K562 (cell line): Measurements from ENCODE around the gene WWTR1. TPM values are rescaled to one million over a fixed set of nuclear protein-coding genes. Genes with fewer than 3 reads are reported as not detected.

ENCODE experiments used
- ATAC-seq: fragments of 200-7000 bp; cut with Tn5 transposase; 3 replicates; pipeline ENCODE4 v1.9.1; 2020; ENCODE audit warnings: moderate library complexity
- BruUV-seq: library from RNA; stranded (reverse); fragments of 400-500 nt; replicated peaks from 2 replicates; lab custom pipeline; 2021; lab: Mats Ljungman, UMichigan
- CTCF ChIA-PET: fragments of 300-600 bp; formaldehyde crosslinking; extraction: SDS; loops from one replicate; lab custom pipeline; 2021; ENCODE audit warnings: low intra/inter-chr PET ratio; lab: Yijun Ruan, JAX
- POLR2A ChIA-PET: fragments of 300-600, 350-650 bp; sonication (Branson Sonifier 250); formaldehyde crosslinking; extraction: SDS; loops from one replicate; lab custom pipeline; 2021; ENCODE audit warnings: antibody characterized with exemption, inconsistent platforms; lab: Yijun Ruan, JAX
- DNase-seq, 4 experiments: peaks; one replicate each; pipeline versions ENCODE4 v3.0.0 to v3.0.0-alpha.2; 2011 to 2018; ENCODE audit warnings: low spot score in 3 of 4, mixed read lengths in 3 of 4; ENCODE audit errors: extremely low read depth in 1 of 4
- FAIRE-seq: peaks from 2 replicates; lab custom pipeline; 2011; peaks lifted over from hg19 to GRCh38; lab: Jason Lieb, UNC
- H2AFZ ChIP-seq: 2 replicates; pipeline ENCODE4 v1.6.0; 2011; ENCODE audit warnings: low read depth, low read length, control low read depth, inconsistent platforms
- H3K27ac ChIP-seq: fragments of 200-600 bp; 3 replicates; pipeline ENCODE4 v1.8.0; 2011; ENCODE audit warnings: low read depth, mild to moderate bottlenecking, control low read depth, inconsistent platforms, low read length, moderate library complexity, mixed read lengths; ENCODE audit errors: extremely low read depth
- H3K27me3 ChIP-seq, 2 experiments: fragments of 300-600 bp in 1 of 2; 2 replicates in 1 of 2; 3 replicates in 1 of 2; pipeline versions ENCODE4 v1.6.0 to v1.8.0; 2011; ENCODE audit warnings: inconsistent platforms in 2 of 2, low read length in 2 of 2, mild to moderate bottlenecking in 1 of 2, mixed read lengths in 1 of 2, moderate library complexity in 1 of 2; ENCODE audit not compliant: control insufficient read depth in 2 of 2, insufficient read depth in 2 of 2
- H3K36me3 ChIP-seq: fragments of 300-600 bp; 3 replicates; pipeline ENCODE4 v1.8.0; 2011; ENCODE audit warnings: mild to moderate bottlenecking, low read length, inconsistent platforms; ENCODE audit not compliant: control insufficient read depth, insufficient read depth
- H3K4me1 ChIP-seq, 2 experiments: fragments of 200-600 bp in 1 of 2; replicated peaks in 1 of 2; 2 replicates in 1 of 2; 3 replicates in 1 of 2; pipeline versions ENCODE4 v1.5.1 to v1.8.0; 2011; ENCODE audit warnings: inconsistent platforms in 2 of 2, low read length in 2 of 2, mild to moderate bottlenecking in 1 of 2, mixed read lengths in 1 of 2, moderate library complexity in 1 of 2; ENCODE audit not compliant: control insufficient read depth in 2 of 2, insufficient read depth in 2 of 2
- H3K4me2 ChIP-seq: 2 replicates; pipeline ENCODE4 v1.6.1; 2011; ENCODE audit warnings: low read length, control low read depth, inconsistent platforms, mixed read lengths; ENCODE audit not compliant: insufficient read depth
- H3K4me3 ChIP-seq: fragments of 200-600 bp; sonication (generic), shearing (Covaris generic); 2 replicates; pipeline ENCODE4 v1.5.1; 2016; ENCODE audit warnings: control low read depth, inconsistent platforms
- H3K79me2 ChIP-seq: fragments of 200-600 bp; 3 replicates; pipeline ENCODE4 v1.8.0; 2011; ENCODE audit warnings: low read length, inconsistent platforms; ENCODE audit not compliant: control insufficient read depth, insufficient read depth
- H3K9ac ChIP-seq, 2 experiments: 2 replicates each; pipeline versions ENCODE4 v1.6.0 to v1.6.1; 2011; ENCODE audit warnings: low read depth in 2 of 2, low read length in 2 of 2, control low read depth in 1 of 2, inconsistent platforms in 1 of 2, mild to moderate bottlenecking in 1 of 2, mixed read lengths in 1 of 2; ENCODE audit not compliant: insufficient read depth in 1 of 2
- H3K9me1 ChIP-seq: one replicate; pipeline ENCODE4 v1.6.0; 2011; ENCODE audit warnings: inconsistent platforms, mild to moderate bottlenecking, low read length, moderate library complexity; ENCODE audit not compliant: control insufficient read depth, insufficient read depth
- H3K9me3 ChIP-seq: replicated peaks from 2 replicates; pipeline ENCODE4 v1.5.1; 2011; ENCODE audit warnings: low read depth, low read length, inconsistent platforms; ENCODE audit not compliant: control insufficient read depth, insufficient read depth
- H4K20me1 ChIP-seq: replicated peaks from 2 replicates; pipeline ENCODE4 v1.6.1; 2011; ENCODE audit warnings: low read length, inconsistent platforms, mixed read lengths; ENCODE audit not compliant: control insufficient read depth, insufficient read depth
- ARNT ChIP-seq, 2 experiments: fragments of 450-650 bp; IDR thresholded peaks; 2 replicates each; pipeline ENCODE4 v1.6.1; 2016; ENCODE audit warnings: mild to moderate bottlenecking in 1 of 2
- BRCA1 ChIP-seq, 2 experiments: fragments of 450-650 bp in 1 of 2; sonication (generic) in 1 of 2; formaldehyde crosslinking in 1 of 2; IDR thresholded peaks; 2 replicates each; pipeline versions ENCODE4 v1.5.0 to v1.6.1; 2017 to 2020; ENCODE audit warnings: mild to moderate bottlenecking in 1 of 2, missing genetic modification reagents in 1 of 2
- BRD9 ChIP-seq: fragments of 450-650 bp; IDR thresholded peaks from 2 replicates; pipeline ENCODE4 v1.6.1; 2018; ENCODE audit warnings: low read depth; ENCODE audit not compliant: partially characterized antibody
- ESRRB ChIP-seq: fragments of 250-450 bp; sonication (Bioruptor Pico); IDR thresholded peaks from 2 replicates; pipeline ENCODE4 v1.5.0; 2020; ENCODE audit warnings: mild to moderate bottlenecking, moderate library complexity, borderline replicate concordance
- FOSL1 ChIP-seq: fragments of 200-800 bp; sonication (Bioruptor generic); conservative IDR thresholded peaks from 2 replicates; pipeline ENCODE4 v1.6.1; 2016; ENCODE audit warnings: missing genetic modification characterization, missing compliant biosample characterization
- L3MBTL2 ChIP-seq: fragments of 450-650 bp; IDR thresholded peaks from 2 replicates; pipeline ENCODE4 v1.6.1; 2016; ENCODE audit warnings: mild to moderate bottlenecking, moderate library complexity
- MCM5 ChIP-seq: fragments of 450-650 bp; IDR thresholded peaks from 2 replicates; pipeline ENCODE4 v1.6.1; 2016; ENCODE audit warnings: low read depth
- MYNN ChIP-seq, 2 experiments: sonication (generic); formaldehyde crosslinking in 1 of 2; IDR thresholded peaks; 2 replicates each; pipeline versions ENCODE4 v1.5.0 to v1.6.1; 2016 to 2020; ENCODE audit warnings: antibody characterized with exemption in 1 of 2, missing genetic modification reagents in 1 of 2
- POLR3G ChIP-seq: IDR thresholded peaks from 2 replicates; pipeline ENCODE4 v1.6.1; 2011; ENCODE audit not compliant: insufficient read length, insufficient replicate concordance; ENCODE audit errors: extremely low read depth
- PYGO2 ChIP-seq: fragments of 450-650 bp; IDR thresholded peaks from 2 replicates; pipeline ENCODE4 v1.6.1; 2016; ENCODE audit warnings: mild to moderate bottlenecking, missing genetic modification characterization, moderate library complexity, missing compliant biosample characterization
- SIRT6 ChIP-seq: IDR thresholded peaks from one replicate; pipeline ENCODE4 v1.6.1; 2012; ENCODE audit warnings: low read depth, mild to moderate bottlenecking, control low read depth, inconsistent platforms, low read length, moderate library complexity
- SRSF9 ChIP-seq: fragments of 200-400 bp; formaldehyde crosslinking; IDR thresholded peaks from 2 replicates; pipeline ENCODE4 v1.6.1; 2017; ENCODE audit warnings: low read depth, low read length, borderline replicate concordance
- ZNF445 ChIP-seq: fragments of 250-450 bp; sonication (Bioruptor Pico); IDR thresholded peaks from 2 replicates; pipeline ENCODE4 v1.4.0; 2020; ENCODE audit warnings: low read depth, mild to moderate bottlenecking, moderate library complexity
- ZNF589 ChIP-seq: fragments of 200-800 bp; sonication (Bioruptor generic); IDR thresholded peaks from 2 replicates; pipeline ENCODE4 v1.6.1; 2016; ENCODE audit warnings: low read depth, missing genetic modification characterization, missing compliant biosample characterization
- WGBS: fragments of 100-300 bp; shearing (Covaris generic); methylation state at CpG from one replicate; pipeline ENCODE4 v1.1.6; 2016; ENCODE audit warnings: low coverage, mixed read lengths; ENCODE audit not compliant: insufficient coverage; ENCODE audit errors: missing lambda C conversion rate; 5-methylcytosine and 5-hydroxymethylcytosine counted together
- in situ Hi-C: fragments of 300-500 bp; cut with MboI; formaldehyde crosslinking; loops from 4 replicates; pipeline ENCODE4 v1.15.0; 2018; ENCODE audit warnings: inconsistent platforms, mixed read lengths
- intact Hi-C: fragments of 100-400 bp; cut with micrococcal nuclease; formaldehyde crosslinking; loops from 2 replicates; pipeline ENCODE4 v1.14.2; 2022
- polyA plus RNA-seq, 8 experiments: library from polyadenylated mRNA; depleted of rRNA in 4 of 8; stranded (reverse) in 5 of 8; unstranded in 3 of 8; fragments of >200 nt; fragmentation: Nextera tagmentation in 2 of 8; fragmentation: Illumina TruSeq in 1 of 8; extraction: Ambion mirVana in 2 of 8; extraction: Trizol in 1 of 8; gene quantifications; 2 replicates each; pipeline versions ENCODE4 v1.2.1 to v1.2.3, GENCODE V29; 2011 to 2014; ENCODE audit warnings: inconsistent platforms in 1 of 8, missing spikeins in 1 of 8
- total RNA-seq, 7 experiments: library from RNA; depleted of rRNA in 6 of 7; stranded (reverse); fragments of >200 nt in 6 of 7; fragmentation: Illumina TruSeq in 2 of 7; extraction: Trizol in 2 of 7; gene quantifications; 2 replicates each; pipeline versions ENCODE4 v1.2.1 to v1.2.3, GENCODE V29; 2011 to 2021; ENCODE audit warnings: low replicate concordance in 1 of 7
- TF ChIP-seq, protein P1 (sequence below): fragments of 250-450 bp; sonication (Bioruptor Pico); IDR thresholded peaks from 2 replicates; pipeline ENCODE4 v1.9.0; 2021; ENCODE audit warnings: mild to moderate bottlenecking
- TF ChIP-seq, protein P2 (sequence below), 2 experiments: fragments of 150-350 bp in 1 of 2; IDR thresholded peaks; 2 replicates each; pipeline ENCODE4 v1.6.1; 2012 to 2016; ENCODE audit warnings: low read depth in 2 of 2, low read length in 2 of 2, mild to moderate bottlenecking in 1 of 2, moderate library complexity in 1 of 2

The WWTR1 gene
- total and polyA plus RNA-seq, 9 of the 15 experiments (the other 6 are each of a cell fraction or from before 2014, with no cell fraction given) = 0.04 to 1.5 (median 0.60) TPM

DNA sequence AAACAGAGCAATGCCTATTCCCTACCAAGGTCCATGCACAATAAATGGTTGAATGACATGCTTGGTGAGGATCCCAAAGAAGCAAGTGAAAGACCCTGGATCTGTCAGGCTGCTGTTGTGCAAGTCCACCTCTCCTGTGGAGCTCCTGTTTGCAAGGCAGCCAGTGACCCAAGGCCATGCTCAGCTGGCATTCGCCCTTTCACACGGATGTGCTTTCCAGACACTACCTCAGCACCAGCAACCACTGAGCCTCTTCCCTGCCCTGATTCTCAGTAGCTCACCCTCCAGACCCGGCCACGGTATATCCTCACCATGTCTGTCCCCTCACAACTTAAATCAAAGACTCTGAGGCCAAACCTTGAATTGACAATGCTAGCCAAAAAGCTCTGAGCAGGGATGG, 23.3 kb downstream of the WWTR1 start:
- TF ChIP-seq ESRRB (CRISPR knock-in tag) (no peak), BRCA1 (IDR thresholded peaks at IDR 0.05) (no peak), BRCA1 (CRISPR knock-in tag; IDR thresholded peaks at IDR 0.05) (no peak), FOSL1 (tag) (no peak), ZNF445 (no peak), ARNT (IDR thresholded peaks at IDR 0.05) (no peak), SRSF9 (no peak), ZNF589 (CRISPR knock-in tag) (no peak), MCM5 (no peak), MYNN (IDR thresholded peaks at IDR 0.05) (no peak), MYNN (CRISPR knock-in tag; IDR thresholded peaks at IDR 0.05) (no peak), PYGO2 (tag) (no peak), L3MBTL2 (no peak), SIRT6 (no peak), POLR3G (no peak), BRD9 (no peak)
- TF ChIP-seq, protein P1, sequence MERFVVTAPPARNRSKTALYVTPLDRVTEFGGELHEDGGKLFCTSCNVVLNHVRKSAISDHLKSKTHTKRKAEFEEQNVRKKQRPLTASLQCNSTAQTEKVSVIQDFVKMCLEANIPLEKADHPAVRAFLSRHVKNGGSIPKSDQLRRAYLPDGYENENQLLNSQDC (CRISPR knock-in tag) = no peak
- TF ChIP-seq, protein P2, sequence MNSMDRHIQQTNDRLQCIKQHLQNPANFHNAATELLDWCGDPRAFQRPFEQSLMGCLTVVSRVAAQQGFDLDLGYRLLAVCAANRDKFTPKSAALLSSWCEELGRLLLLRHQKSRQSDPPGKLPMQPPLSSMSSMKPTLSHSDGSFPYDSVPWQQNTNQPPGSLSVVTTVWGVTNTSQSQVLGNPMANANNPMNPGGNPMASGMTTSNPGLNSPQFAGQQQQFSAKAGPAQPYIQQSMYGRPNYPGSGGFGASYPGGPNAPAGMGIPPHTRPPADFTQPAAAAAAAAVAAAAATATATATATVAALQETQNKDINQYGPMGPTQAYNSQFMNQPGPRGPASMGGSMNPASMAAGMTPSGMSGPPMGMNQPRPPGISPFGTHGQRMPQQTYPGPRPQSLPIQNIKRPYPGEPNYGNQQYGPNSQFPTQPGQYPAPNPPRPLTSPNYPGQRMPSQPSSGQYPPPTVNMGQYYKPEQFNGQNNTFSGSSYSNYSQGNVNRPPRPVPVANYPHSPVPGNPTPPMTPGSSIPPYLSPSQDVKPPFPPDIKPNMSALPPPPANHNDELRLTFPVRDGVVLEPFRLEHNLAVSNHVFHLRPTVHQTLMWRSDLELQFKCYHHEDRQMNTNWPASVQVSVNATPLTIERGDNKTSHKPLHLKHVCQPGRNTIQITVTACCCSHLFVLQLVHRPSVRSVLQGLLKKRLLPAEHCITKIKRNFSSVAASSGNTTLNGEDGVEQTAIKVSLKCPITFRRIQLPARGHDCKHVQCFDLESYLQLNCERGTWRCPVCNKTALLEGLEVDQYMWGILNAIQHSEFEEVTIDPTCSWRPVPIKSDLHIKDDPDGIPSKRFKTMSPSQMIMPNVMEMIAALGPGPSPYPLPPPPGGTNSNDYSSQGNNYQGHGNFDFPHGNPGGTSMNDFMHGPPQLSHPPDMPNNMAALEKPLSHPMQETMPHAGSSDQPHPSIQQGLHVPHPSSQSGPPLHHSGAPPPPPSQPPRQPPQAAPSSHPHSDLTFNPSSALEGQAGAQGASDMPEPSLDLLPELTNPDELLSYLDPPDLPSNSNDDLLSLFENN (IDR thresholded peaks at IDR 0.05; ENCODE audit: low read depth in 2 of 2, low read length in 2 of 2) = no peak
- H3K79me2 ChIP-seq = no peaks in the 10 kb centered on the region

More for the DNA sequence above, 23.3 kb downstream of the WWTR1 start:
- BruUV-seq = no TSS peak
- Histone ChIP-seq H3K27me3 (peaks cover 0 to 5% of the 10 kb centered on the region in 2 experiments; a peak in 2 of 5 replicates), H2AFZ (no peak overlapping the region), H3K9ac (no peak overlapping the region), H3K9me1 (no peaks in the 10 kb centered on the region), H3K36me3 (no peaks in the 10 kb centered on the region), H3K4me2 (no peak overlapping the region), H3K4me3 (no peak overlapping the region), H4K20me1 (no peaks in the 10 kb centered on the region), H3K9me3 (no peaks in the 10 kb centered on the region), H3K27ac (no peak overlapping the region), H3K4me1 (no peaks in the 10 kb centered on the region)
- no peak for FAIRE-seq
- WGBS = 0% methylated on average over 4 of the region's 4 CpGs
- in situ Hi-C loops = no loop called here
- CTCF ChIA-PET = no interaction called here
- POLR2A ChIA-PET = interaction anchor here (1.1 kb wide), 1 partner anchor 10 kb away, joined by 4 read pairs; no protein-coding TSS in a partner anchor
- no peak for DNase-seq
- ATAC-seq = no peak
- intact Hi-C loops = no loop called here
